ENCODE results near the gene ST6GALNAC1.

DNA sequence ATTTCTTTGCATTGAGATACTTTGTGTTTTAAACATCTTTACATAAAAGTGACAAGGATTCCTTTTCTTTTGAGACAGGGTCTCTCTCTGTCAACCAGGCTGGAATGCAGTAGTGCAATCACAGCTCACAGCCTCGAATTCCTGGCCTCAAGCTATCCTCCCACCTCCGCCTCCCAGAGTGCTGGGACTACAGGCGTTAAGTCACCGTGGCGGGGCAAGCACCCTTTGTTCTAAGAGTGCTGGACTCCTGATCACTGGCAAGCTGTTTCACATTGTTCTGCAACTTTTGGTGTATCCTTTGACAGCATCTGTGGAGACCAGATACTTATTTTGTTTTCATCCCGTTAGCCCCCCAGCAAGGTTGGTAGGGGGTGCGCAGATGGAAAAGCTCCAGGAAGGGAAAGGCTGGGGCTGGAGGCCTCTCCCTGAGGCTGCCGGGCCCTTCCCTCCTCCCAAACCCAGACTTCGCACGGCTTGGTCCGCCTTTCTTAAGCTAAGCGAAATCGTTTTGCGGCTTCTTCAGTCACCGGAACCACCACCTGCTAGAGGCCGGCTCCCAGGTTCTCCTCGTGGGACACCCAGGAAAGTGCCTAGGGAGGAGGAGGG is 59.0 kb downstream of the ST6GALNAC1 start:
- no peak for TF ChIP-seq MYC (IDR thresholded peaks at IDR 0.05; ENCODE audit: low read depth, low read length)
- TF ChIP-seq, protein P1, sequence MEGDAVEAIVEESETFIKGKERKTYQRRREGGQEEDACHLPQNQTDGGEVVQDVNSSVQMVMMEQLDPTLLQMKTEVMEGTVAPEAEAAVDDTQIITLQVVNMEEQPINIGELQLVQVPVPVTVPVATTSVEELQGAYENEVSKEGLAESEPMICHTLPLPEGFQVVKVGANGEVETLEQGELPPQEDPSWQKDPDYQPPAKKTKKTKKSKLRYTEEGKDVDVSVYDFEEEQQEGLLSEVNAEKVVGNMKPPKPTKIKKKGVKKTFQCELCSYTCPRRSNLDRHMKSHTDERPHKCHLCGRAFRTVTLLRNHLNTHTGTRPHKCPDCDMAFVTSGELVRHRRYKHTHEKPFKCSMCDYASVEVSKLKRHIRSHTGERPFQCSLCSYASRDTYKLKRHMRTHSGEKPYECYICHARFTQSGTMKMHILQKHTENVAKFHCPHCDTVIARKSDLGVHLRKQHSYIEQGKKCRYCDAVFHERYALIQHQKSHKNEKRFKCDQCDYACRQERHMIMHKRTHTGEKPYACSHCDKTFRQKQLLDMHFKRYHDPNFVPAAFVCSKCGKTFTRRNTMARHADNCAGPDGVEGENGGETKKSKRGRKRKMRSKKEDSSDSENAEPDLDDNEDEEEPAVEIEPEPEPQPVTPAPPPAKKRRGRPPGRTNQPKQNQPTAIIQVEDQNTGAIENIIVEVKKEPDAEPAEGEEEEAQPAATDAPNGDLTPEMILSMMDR (IDR thresholded peaks at IDR 0.05; ENCODE audit: extremely low read depth in 1 of 2, insufficient read depth in 1 of 2, low read depth in 1 of 2, low read length in 2 of 2), result no peak

Measured in endothelial cell of umbilical vein (primary cell).